Mesendoderm (in vitro differentiated cells): ENCODE results near the gene PROCA1. TPM values are rescaled to one million over a fixed set of nuclear protein-coding genes. Genes with fewer than 3 reads are reported as not detected.

Experiments used
- DNase-seq: peaks from one replicate; pipeline ENCODE4 v3.0.0; 2013
- H2AK5ac ChIP-seq: 2 replicates; pipeline ENCODE4 v1.6.1; 2013; ENCODE audit warnings: low read length, inconsistent platforms
- H2BK120ac ChIP-seq: 2 replicates; pipeline ENCODE4 v1.6.1; 2013; ENCODE audit warnings: low read depth, mild to moderate bottlenecking, low read length, moderate library complexity, mixed read lengths
- H2BK15ac ChIP-seq: replicated peaks from 2 replicates; pipeline ENCODE4 v1.6.1; 2013; ENCODE audit warnings: low read depth, mild to moderate bottlenecking, moderate library complexity
- H2BK5ac ChIP-seq: 2 replicates; pipeline ENCODE4 v1.6.1; 2013; ENCODE audit warnings: low read length, inconsistent platforms
- H3K18ac ChIP-seq: 2 replicates; pipeline ENCODE4 v1.6.1; 2013; ENCODE audit warnings: mild to moderate bottlenecking, low read length, mixed read lengths
- H3K23ac ChIP-seq: one replicate; pipeline ENCODE4 v1.6.1; 2013; ENCODE audit warnings: low read length
- H3K27ac ChIP-seq: 2 replicates; pipeline ENCODE4 v1.5.1; 2013; ENCODE audit warnings: low read depth, mild to moderate bottlenecking, inconsistent platforms, low read length, moderate library complexity
- H3K27me3 ChIP-seq: 2 replicates; pipeline ENCODE4 v1.6.1; 2013; ENCODE audit warnings: low read length, control low read depth, mild to moderate bottlenecking, inconsistent platforms; ENCODE audit not compliant: insufficient read depth, poor library complexity
- H3K36me3 ChIP-seq: 2 replicates; pipeline ENCODE4 v1.6.1; 2013; ENCODE audit warnings: low read length, inconsistent platforms; ENCODE audit not compliant: control insufficient read depth, insufficient read depth
- H3K4ac ChIP-seq: one replicate; pipeline ENCODE4 v1.6.1; 2013; ENCODE audit warnings: low read depth, mild to moderate bottlenecking, low read length, moderate library complexity
- H3K4me1 ChIP-seq: 2 replicates; pipeline ENCODE4 v1.6.1; 2013; ENCODE audit warnings: low read depth, low read length, inconsistent platforms; ENCODE audit not compliant: control insufficient read depth
- H3K4me2 ChIP-seq: 2 replicates; pipeline ENCODE4 v1.6.1; 2013; ENCODE audit warnings: low read length
- H3K4me3 ChIP-seq: 2 replicates; pipeline ENCODE4 v1.5.1; 2013; ENCODE audit warnings: mild to moderate bottlenecking, low read length
- H3K56ac ChIP-seq: one replicate; pipeline ENCODE4 v1.6.1; 2013; ENCODE audit warnings: low read length
- H3K79me1 ChIP-seq: 2 replicates; pipeline ENCODE4 v1.6.1; 2013; ENCODE audit warnings: low read length, inconsistent platforms
- H3K79me2 ChIP-seq: 2 replicates; pipeline ENCODE4 v1.6.1; 2013; ENCODE audit warnings: mild to moderate bottlenecking, low read length; ENCODE audit not compliant: control insufficient read depth, insufficient read depth
- H3K9ac ChIP-seq: 2 replicates; pipeline ENCODE4 v1.6.1; 2013; ENCODE audit warnings: low read length, inconsistent platforms
- H4K5ac ChIP-seq: one replicate; pipeline ENCODE4 v1.6.1; 2013; ENCODE audit warnings: low read length
- H4K8ac ChIP-seq: one replicate; pipeline ENCODE4 v1.6.1; 2013; ENCODE audit warnings: low read depth, mild to moderate bottlenecking, control low read depth, low read length, moderate library complexity
- WGBS: extraction: QIAGEN DNeasy Blood & Tissue Kit; methylation state at CpG from one replicate; pipeline ENCODE4 v1.1.7; 2013; ENCODE audit warnings: low lambda C conversion rate, missing lambda C conversion rate; ENCODE audit not compliant: insufficient coverage; ENCODE audit errors: extremely low coverage; 5-methylcytosine and 5-hydroxymethylcytosine counted together
- small RNA-seq: library from polyadenylated mRNA; stranded (forward); fragments of <200 nt; extraction: miRNeasy Mini kit (QIAGEN cat#:217004); gene quantifications from one replicate; pipeline ENCODE3, GENCODE V24; 2013; ENCODE audit not compliant: insufficient read depth

Gene PROCA1

GRCh38 chr17:28657756-28658155, 53.9 kb downstream of the PROCA1 start:
- H2BK5ac ChIP-seq, result no peak overlapping the region
- peaks cover 5% of the 10 kb centered on the region for H3K36me3 ChIP-seq
- DNase-seq, result no peak
- H3K18ac ChIP-seq, result no peak overlapping the region
- peaks cover 22% of the 10 kb centered on the region for H3K79me2 ChIP-seq
- no peak overlapping the region for H4K5ac ChIP-seq
- H3K27ac ChIP-seq, result no peak overlapping the region
- H3K79me1 ChIP-seq, result peaks cover 26% of the 10 kb centered on the region
- no peak overlapping the region for H3K4me3 ChIP-seq
- H3K4ac ChIP-seq, result no peak overlapping the region
- H3K9ac ChIP-seq, result no peak overlapping the region
- H3K27me3 ChIP-seq, result no peaks in the 10 kb centered on the region
- H2BK120ac ChIP-seq, result no peak overlapping the region
- H3K4me2 ChIP-seq, result no peak overlapping the region
- H4K8ac ChIP-seq, result no peak overlapping the region
- H3K23ac ChIP-seq, result no peak overlapping the region
- H3K4me1 ChIP-seq, result peaks cover 2% of the 10 kb centered on the region
- H2BK15ac ChIP-seq, result no peak overlapping the region
- H3K56ac ChIP-seq, result no peak overlapping the region
- H2AK5ac ChIP-seq, result no peak overlapping the region
- WGBS, result no CpG with 5 or more reads among the region's 5 CpGs

- no peaks in the 10 kb centered on the region for H3K4me1 ChIP-seq
- WGBS, result no CpG with 5 or more reads among the region's 5 CpGs
- H3K79me2 ChIP-seq, result peaks cover 4% of the 10 kb centered on the region
- H2BK5ac ChIP-seq, result no peak overlapping the region
- no peak overlapping the region for H3K56ac ChIP-seq
- H3K79me1 ChIP-seq, result peaks cover 11% of the 10 kb centered on the region
- H3K9ac ChIP-seq, result no peak overlapping the region
- H4K5ac ChIP-seq, result no peak overlapping the region
- DNase-seq, result no peak
- H3K4me3 ChIP-seq, result no peak overlapping the region
- H2AK5ac ChIP-seq, result no peak overlapping the region
- H3K27me3 ChIP-seq, result no peaks in the 10 kb centered on the region
- no peak overlapping the region for H3K4ac ChIP-seq
- no peak overlapping the region for H2BK15ac ChIP-seq
- H3K23ac ChIP-seq, result no peak overlapping the region
- no peak overlapping the region for H4K8ac ChIP-seq
- no peak overlapping the region for H3K27ac ChIP-seq
- no peak overlapping the region for H3K4me2 ChIP-seq
- peaks cover 5% of the 10 kb centered on the region for H3K36me3 ChIP-seq
- H2BK120ac ChIP-seq, result no peak overlapping the region
- no peak overlapping the region for H3K18ac ChIP-seq
Measured at GRCh38 chr17:28655160-28655559, 56.5 kb downstream of the PROCA1 start.

Small RNA genes within 50 kb of the gene (small RNA-seq; reads per million reads assigned to genes)
- gene SNORD42A (not detected), gene SNORD42B (0.90 reads per million), gene SNORD4A (not detected), gene SNORD4B (not detected)
